GM12891 (cell line): ENCODE results near the gene FOXN3.

Source experiments
- PAX5 ChIP-seq: IDR thresholded peaks from 2 replicates; pipeline ENCODE4 v1.6.1; 2011; ENCODE audit warnings: low read length, moderate library complexity, mild to moderate bottlenecking; ENCODE audit not compliant: insufficient read depth, severe bottlenecking
- POLR2A ChIP-seq: IDR thresholded peaks from 2 replicates; pipeline ENCODE4 v1.6.1; 2011; ENCODE audit warnings: low read depth, low read length, control low read depth
- POLR2AphosphoS5 ChIP-seq: IDR thresholded peaks from 2 replicates; pipeline ENCODE4 v1.6.1; 2011; ENCODE audit warnings: low read depth, low read length, control low read depth
- SPI1 ChIP-seq: IDR thresholded peaks from 2 replicates; pipeline ENCODE4 v1.6.1; 2011; ENCODE audit warnings: low read depth, low read length, control low read depth
- TAF1 ChIP-seq: IDR thresholded peaks from 2 replicates; pipeline ENCODE4 v1.6.1; 2011; ENCODE audit warnings: low read depth, low read length, control low read depth

DNA sequence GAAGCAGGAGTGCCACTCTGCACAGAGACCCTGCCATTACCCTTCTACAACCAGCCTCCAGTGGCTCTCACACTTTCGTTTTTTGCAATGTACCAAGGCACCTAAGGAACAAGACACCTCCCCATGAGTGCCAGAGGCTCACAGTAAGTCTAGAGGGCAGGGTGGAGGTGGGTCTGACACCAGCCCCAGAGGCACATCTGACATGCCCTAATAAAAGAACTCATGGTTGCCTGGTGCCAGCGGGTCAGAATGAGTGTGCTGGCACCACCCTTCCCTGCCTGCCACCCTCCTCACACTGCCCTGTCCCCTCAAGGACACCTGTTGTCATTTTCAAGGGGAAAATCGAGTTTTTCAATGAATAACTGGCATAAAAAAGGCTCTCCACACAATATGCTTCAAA lies 161.2 kb downstream of the FOXN3 start:
- TF ChIP-seq POLR2A (no peak), TAF1 (no peak), POLR2AphosphoS5 (no peak), SPI1 (no peak), PAX5 (no peak)
